Measurements from ENCODE around the gene CHCHD3. TPM values are rescaled to one million over a fixed set of nuclear protein-coding genes. Genes with fewer than 3 reads are reported as not detected.

The CHCHD3 gene
- total RNA-seq, 1 experiment from 2014 or later = 114 TPM

GRCh38 chr7:133118261-133118660 is 36.4 kb upstream of the CHCHD3 start (continued):
- TF ChIP-seq ZNF532 (CRISPR knock-in tag; IDR thresholded peaks at IDR 0.05; ENCODE audit: borderline replicate concordance) (no peak), CTCF (IDR thresholded peaks at IDR 0.05) (no peak), ZNF281 (CRISPR knock-in tag; IDR thresholded peaks at IDR 0.05) (no peak), FOXP1 (CRISPR knock-in tag; IDR thresholded peaks at IDR 0.05; ENCODE audit: borderline replicate concordance) (no peak), FOXJ3 (CRISPR knock-in tag; IDR thresholded peaks at IDR 0.05; ENCODE audit: borderline replicate concordance) (no peak), ZNF317 (CRISPR knock-in tag; IDR thresholded peaks at IDR 0.05; ENCODE audit: borderline replicate concordance, low read depth) (no peak), ZNF138 (CRISPR knock-in tag; conservative IDR thresholded peaks at IDR 0.05) (no peak), ZMAT4 (CRISPR knock-in tag; IDR thresholded peaks at IDR 0.05) (no peak), MAX (CRISPR knock-in tag; IDR thresholded peaks at IDR 0.05) (no peak), AFF4 (CRISPR knock-in tag; IDR thresholded peaks at IDR 0.05; ENCODE audit: borderline replicate concordance) (no peak), USF1 (CRISPR knock-in tag; IDR thresholded peaks at IDR 0.05) (no peak), ZSCAN18 (CRISPR knock-in tag; IDR thresholded peaks at IDR 0.05) (no peak), RORB (CRISPR knock-in tag; IDR thresholded peaks at IDR 0.05) (no peak), MXD4 (CRISPR knock-in tag; IDR thresholded peaks at IDR 0.05; ENCODE audit: borderline replicate concordance) (no peak), SMAD3 (CRISPR knock-in tag; IDR thresholded peaks at IDR 0.05; ENCODE audit: borderline replicate concordance) (no peak)

Data from WTC11 (cell line).